ENCODE data around the gene SF3B3.

DNA sequence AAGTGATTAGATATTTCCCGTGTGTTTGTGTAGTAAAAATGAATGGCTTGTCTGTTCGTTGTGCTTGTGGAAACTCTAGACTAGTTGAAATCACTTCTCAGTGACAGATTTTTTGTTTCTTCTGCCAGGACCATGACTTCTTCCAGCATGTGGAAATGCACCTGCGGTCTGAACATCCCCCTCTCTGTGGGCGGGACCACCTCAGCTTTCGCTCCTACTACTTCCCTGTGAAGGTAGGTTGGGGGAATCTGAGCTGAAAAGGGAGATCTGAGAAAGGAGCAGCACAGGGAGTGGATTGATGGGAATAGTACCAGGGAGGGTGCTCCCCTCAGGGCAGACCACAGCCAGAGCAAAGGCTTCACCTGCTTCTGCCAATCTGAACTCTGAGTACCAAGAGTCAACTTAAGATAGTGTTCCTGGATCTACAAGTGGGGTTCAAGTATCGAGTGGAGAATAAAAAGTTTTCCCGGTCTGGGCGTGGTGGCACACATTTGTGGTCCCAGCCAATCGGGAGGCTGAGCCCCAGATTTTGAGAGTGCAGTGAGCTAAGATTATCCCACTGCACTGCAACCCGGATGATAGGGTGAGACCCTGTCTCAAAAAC lies 47.5 kb downstream of the SF3B3 start:
- TF ChIP-seq, protein P1, sequence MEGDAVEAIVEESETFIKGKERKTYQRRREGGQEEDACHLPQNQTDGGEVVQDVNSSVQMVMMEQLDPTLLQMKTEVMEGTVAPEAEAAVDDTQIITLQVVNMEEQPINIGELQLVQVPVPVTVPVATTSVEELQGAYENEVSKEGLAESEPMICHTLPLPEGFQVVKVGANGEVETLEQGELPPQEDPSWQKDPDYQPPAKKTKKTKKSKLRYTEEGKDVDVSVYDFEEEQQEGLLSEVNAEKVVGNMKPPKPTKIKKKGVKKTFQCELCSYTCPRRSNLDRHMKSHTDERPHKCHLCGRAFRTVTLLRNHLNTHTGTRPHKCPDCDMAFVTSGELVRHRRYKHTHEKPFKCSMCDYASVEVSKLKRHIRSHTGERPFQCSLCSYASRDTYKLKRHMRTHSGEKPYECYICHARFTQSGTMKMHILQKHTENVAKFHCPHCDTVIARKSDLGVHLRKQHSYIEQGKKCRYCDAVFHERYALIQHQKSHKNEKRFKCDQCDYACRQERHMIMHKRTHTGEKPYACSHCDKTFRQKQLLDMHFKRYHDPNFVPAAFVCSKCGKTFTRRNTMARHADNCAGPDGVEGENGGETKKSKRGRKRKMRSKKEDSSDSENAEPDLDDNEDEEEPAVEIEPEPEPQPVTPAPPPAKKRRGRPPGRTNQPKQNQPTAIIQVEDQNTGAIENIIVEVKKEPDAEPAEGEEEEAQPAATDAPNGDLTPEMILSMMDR (conservative IDR thresholded peaks at IDR 0.05; ENCODE audit: low read length): no peak
- no peak for TF ChIP-seq EZH2phosphoT487 (IDR thresholded peaks at IDR 0.05; ENCODE audit: borderline replicate concordance, low read depth, low read length)

Measured in OCI-LY7 (cell line).